Lung microvascular endothelial cell (primary cell): ENCODE results near the gene NEBL. TPM values are rescaled to one million over a fixed set of nuclear protein-coding genes. Genes with fewer than 3 reads are reported as not detected.

Source experiments
- DNase-seq, 2 donors: peaks; one replicate each; pipeline versions ENCODE4 v3.0.0 to v3.0.0-alpha.2; 2010; ENCODE audit warnings: low read depth in 2 of 2
- total RNA-seq: library from RNA; depleted of rRNA; stranded (reverse); fragments of >200 nt; gene quantifications from 2 replicates; pipeline ENCODE4 v1.2.1, GENCODE V29; 2014

NEBL gene
- total RNA-seq, 1 donor from 2014 or later = 4.4 TPM

DNA sequence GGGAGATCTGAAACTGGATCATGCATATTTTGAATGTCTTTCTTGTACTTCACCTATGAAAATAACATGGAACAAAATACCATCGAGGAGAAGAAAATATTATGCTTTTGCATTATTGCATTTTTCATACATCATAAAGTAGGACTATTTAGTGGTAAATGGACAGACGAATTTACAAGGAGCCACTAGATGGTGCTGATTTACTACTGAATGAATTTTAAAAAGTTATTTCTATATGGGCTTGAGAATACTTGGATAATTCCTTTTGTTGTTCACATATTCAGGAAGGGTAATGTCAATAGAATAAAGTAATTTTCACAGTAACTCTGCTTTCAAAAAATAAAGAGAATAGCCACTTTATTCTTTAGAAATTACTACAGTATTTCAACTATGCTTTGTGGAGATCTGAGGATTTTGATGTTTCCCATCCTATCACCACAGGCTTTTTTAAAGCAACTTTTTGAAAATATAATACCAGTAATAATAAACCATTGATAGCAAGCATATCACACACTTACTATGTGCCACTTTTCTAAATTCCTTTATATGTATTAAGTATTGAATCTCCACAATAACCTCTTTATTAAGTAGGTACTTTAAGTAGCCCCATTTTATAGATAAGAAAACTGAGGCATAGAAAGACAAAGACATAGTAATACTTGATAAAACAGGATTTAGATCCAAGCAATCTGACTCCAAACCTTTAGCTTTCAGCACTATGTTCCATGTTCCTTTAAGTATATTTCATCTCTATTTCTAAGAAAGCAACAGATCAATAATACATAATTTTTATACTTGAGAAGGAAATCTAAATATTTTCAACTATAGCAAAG lies 38.6 kb downstream of the NEBL start:
- DNase-seq = peak; percentile 56 to 61

- no peak for DNase-seq
Observed at GRCh38 chr10:20856484-20856883, 40.6 kb downstream of the NEBL start.

- peak; percentile 33 to 47 for DNase-seq
Observed at GRCh38 chr10:20855398-20856038, 41.6 kb downstream of the NEBL start.

DNA sequence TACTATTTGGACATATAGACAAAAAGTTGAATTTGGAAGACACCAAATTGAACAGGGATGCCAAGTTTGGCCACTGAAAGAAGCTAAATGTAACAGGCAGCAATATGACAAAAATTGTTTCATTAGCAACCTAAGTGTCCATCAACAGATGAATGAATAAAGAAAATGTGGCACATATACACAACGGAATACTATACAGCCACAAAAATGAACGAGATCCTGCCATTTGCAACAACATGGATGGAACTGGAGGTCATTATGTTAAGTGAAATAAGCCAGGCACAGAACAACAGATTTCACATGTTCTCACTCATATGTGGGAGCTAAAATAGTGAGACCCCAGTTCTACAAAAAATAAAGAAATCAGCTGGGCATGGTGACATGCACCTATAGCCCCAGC lies 43.8 kb downstream of the NEBL start:
- no peak for DNase-seq

DNA sequence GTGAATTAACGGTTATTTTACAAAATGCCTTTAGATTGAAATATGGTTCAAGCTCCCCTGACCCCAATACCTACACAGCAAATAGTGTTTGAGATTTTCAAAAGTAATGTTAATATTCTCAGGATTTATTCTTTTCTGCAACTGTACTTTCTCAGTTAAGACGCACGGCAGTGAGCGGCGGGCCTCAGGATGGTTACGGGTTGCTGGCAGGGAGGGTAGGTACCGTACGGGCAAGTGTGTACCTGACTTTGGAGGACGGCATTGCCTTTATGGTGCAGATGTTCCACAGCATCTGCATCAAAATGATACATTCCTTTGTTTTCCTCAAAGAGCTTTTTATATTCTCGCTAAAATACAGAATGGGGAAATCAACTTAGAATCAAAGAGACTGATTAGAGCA lies 44.8 kb downstream of the NEBL start:
- DNase-seq = no peak

- no peak for DNase-seq
Observed at GRCh38 chr10:20847512-20847911, 49.6 kb downstream of the NEBL start.

DNA sequence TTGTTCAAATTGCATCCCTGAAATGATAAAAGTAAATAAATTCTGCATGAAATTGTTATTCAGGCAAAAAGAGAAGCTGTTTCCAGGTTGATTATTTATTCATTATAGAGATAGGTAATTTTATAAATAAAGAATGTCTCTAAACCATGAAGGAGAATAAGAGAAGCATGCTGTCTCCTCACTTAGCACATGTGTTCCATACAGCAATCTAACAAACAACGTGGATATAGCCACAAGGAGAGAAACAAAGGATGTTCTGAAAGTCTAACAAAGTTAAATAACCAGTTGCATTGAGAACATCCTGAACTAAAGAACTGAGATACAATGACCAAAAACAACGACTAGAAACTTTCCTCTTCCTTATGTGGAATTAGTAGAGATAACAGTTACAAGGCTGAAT lies 50.8 kb downstream of the NEBL start:
- DNase-seq = no peak

GRCh38 chr10:20841419-20841818 lies 55.7 kb downstream of the NEBL start:
- DNase-seq = no peak

DNA sequence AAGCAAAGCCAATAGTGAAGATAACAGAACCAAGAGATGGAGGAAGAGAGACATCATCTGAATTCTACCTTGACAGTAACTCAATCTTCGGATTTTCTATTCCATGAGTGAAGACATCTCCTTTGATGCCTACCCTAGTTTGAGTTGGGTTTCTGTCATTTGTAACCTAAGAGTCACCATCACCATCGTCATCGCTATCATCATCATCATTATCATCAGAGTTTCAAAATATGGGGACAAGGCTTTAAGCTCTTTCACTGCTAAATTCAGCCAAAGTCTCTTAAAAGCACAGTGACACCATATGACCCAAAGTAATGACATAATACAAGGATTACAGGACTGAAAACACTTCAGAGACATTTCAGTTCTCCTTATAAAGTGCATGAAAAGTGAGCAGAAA lies 57.2 kb downstream of the NEBL start:
- no peak for DNase-seq

DNA sequence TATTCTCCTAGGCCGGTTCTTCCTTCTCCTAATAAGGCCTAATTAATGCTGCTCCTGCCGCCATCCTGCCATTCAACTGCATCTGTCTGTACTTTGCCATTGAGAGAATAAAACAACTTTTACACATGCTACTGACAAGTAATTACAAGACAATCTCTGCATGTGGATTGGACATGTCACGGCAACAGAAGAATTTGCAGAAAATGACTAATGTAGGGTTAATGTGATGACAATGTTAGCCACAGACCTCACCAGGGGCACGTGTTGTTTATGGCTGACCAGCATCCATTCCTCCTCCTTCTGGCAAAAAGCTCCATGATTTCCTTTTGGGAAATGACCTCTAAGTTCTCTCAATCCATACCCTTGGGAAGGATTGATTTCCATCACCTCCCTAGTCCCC lies 58.0 kb downstream of the NEBL start:
- DNase-seq = peak in 1 of 2 donors; percentile 2

GRCh38 chr10:20836401-20836800 lies 60.7 kb downstream of the NEBL start:
- DNase-seq = no peak

DNA sequence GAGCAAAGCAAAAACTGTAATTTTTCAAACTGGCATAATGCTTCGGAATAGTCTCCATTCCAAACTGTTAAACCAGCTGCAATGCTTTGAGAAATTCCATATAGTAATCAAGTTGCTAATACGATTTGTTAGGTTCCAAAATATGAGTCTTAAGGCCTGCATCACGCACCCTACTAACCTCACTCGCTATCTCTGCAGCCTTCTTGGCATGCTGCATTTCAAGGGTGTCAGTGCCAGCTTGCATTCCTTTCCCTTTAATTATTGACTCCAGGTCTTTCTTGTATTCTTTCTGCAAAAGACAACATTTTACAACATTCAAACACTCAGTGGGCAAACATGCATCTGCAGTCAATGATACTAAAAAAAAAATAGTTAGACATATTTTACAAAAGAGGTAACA lies 61.8 kb downstream of the NEBL start:
- DNase-seq = no peak

DNA sequence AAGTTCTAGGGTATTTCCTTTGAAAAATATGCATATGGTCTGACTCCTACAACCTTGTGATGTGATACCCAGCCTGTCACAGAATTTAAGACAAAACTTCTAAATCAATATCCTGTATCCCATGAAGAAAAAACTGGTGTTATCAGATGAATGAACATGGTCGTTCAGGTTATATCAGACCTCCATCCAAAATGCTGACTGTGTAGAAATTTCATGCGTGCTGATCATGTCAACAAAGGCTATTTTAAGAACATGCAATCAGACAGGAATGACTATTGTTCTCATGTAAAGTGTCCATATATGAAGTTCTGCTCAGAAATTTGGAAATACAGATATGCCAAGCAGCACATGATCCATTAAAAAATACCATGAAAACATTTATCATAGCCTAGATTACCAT lies 62.3 kb downstream of the NEBL start:
- no peak for DNase-seq

DNA sequence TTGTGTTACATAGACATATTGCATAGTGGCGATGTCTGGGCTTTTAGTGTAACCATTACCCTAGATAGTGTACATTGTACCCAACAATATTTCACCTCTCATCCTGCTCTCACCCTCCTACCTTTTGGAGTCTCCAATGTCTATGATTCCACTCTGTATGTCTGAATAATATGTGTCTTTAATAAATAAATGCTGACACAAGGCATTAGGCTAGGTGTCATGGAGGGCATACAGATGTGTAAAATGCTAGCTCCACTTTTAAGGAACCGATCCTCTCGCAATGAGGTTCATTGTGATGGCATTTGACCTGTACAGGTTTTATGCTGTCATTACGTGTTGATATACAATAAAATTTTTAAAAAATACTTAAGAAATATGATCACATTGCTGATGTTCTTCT lies 74.3 kb downstream of the NEBL start:
- DNase-seq = no peak

- no peak for DNase-seq
Observed at GRCh38 chr10:20817646-20818045, 79.5 kb downstream of the NEBL start.

DNA sequence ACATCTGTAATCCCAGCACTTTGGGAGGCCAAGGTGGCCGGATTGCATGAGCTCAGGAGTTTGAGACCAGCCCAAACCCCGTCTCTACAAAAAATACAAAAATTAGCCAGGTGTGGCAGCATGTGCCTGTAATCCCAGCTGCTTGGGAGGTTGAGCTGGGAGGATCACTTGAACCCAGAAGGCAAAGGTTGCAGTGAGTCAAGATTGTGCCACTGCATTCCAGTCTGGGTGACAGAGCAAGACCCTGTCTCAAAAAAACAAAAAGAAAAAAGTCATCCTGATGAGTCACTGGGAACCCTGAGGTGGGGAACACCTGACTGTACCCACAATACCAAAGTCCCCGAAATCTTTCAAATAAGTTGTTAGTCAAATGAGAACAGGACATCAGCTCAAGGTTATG lies 80.0 kb downstream of the NEBL start:
- DNase-seq = no peak

- DNase-seq = no peak
Observed at GRCh38 chr10:20814116-20814515, 83.0 kb downstream of the NEBL start.

- no peak for DNase-seq
Observed at GRCh38 chr10:20811131-20811530, 86.0 kb downstream of the NEBL start.

GRCh38 chr10:20809631-20810030 lies 87.5 kb downstream of the NEBL start:
- DNase-seq = no peak

- DNase-seq = no peak
Observed at GRCh38 chr10:20806487-20806886, 90.6 kb downstream of the NEBL start.

DNA sequence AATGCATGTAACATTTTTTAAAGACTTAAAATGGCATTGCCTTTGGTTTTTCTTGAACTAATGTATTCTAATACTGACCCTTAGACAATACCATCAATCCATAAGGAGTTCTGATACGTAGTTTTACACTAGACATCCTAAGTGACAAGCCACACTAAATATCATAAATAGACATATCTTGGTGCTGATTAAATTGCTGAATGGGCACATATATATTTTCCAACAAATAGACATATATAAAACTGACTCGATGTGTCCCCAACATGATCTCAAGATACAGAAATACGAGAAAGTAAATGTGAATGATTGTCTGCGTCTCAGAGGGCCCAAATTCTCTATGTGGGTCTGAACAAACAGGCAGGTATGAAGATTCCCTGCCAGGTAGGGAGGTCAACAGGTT lies 99.8 kb downstream of the NEBL start:
- no peak for DNase-seq

GRCh38 chr10:20795391-20795790 lies 101.7 kb downstream of the NEBL start:
- no peak for DNase-seq

GRCh38 chr10:20785174-20785573 lies 111.9 kb downstream of the NEBL start:
- DNase-seq = no peak
